SHP77 treated with DMSO at 0.1 percent for 48 hours (cell line): Measurements from ENCODE around the gene CFLAR.
"Not testable (repeated sequence)": the region's sequence is repeated elsewhere in the genome, so short reads cannot be mapped to it uniquely, and the experiment has no call there.

Source experiments
- DNase-seq: peaks from one replicate; lab custom pipeline; 2025; lab: John Stamatoyannopoulos, UW

The CFLAR gene

GRCh38 chr2:201149064-201149820 is 33.3 kb downstream of the CFLAR start:
- DNase-seq = no peak

GRCh38 chr2:201149821-201150165 is 33.8 kb downstream of the CFLAR start:
- not testable (repeated sequence) for DNase-seq

- DNase-seq = no peak
Measured at GRCh38 chr2:201150454-201151020, 34.6 kb downstream of the CFLAR start.

GRCh38 chr2:201151127-201151981 is 35.4 kb downstream of the CFLAR start:
- DNase-seq = no peak

GRCh38 chr2:201152517-201152916 is 36.6 kb downstream of the CFLAR start:
- no peak for DNase-seq

GRCh38 chr2:201152999-201153815 is 37.2 kb downstream of the CFLAR start:
- DNase-seq = no peak

GRCh38 chr2:201154615-201155399 is 38.8 kb downstream of the CFLAR start:
- no peak for DNase-seq

- no peak for DNase-seq
Measured at GRCh38 chr2:201156036-201156435, 40.1 kb downstream of the CFLAR start.

- no peak for DNase-seq
Measured at GRCh38 chr2:201156640-201157039, 40.7 kb downstream of the CFLAR start.

GRCh38 chr2:201157694-201158093 is 41.7 kb downstream of the CFLAR start:
- no peak for DNase-seq

GRCh38 chr2:201158111-201158929 is 42.4 kb downstream of the CFLAR start:
- peak; percentile 21 for DNase-seq

GRCh38 chr2:201164166-201164565 is 48.2 kb downstream of the CFLAR start:
- DNase-seq = no peak

GRCh38 chr2:201167546-201167945 is 51.6 kb downstream of the CFLAR start:
- no peak for DNase-seq

GRCh38 chr2:201168496-201168895 is 52.5 kb downstream of the CFLAR start:
- DNase-seq = not testable (repeated sequence)

GRCh38 chr2:201171259-201171814 is 55.4 kb downstream of the CFLAR start:
- no peak for DNase-seq

GRCh38 chr2:201172279-201172678 is 56.3 kb downstream of the CFLAR start:
- no peak for DNase-seq

- no peak for DNase-seq
Measured at GRCh38 chr2:201174687-201175086, 58.7 kb downstream of the CFLAR start.

- DNase-seq = no peak
Measured at GRCh38 chr2:201176081-201176481, 60.1 kb downstream of the CFLAR start.

GRCh38 chr2:201180010-201180409 is 64.0 kb downstream of the CFLAR start:
- DNase-seq = no peak
